HL-60 (cell line): Measurements from ENCODE around the gene ZNF618.

Experiments used
- DNase-seq, 2 experiments: peaks; one replicate each; pipeline ENCODE4 v3.0.0-alpha.2; 2010 to 2020; ENCODE audit warnings: low read depth in 1 of 2, low spot score in 1 of 2
- H3K27ac ChIP-seq: fragments of 250-450 bp; sonication (Bioruptor Pico); replicated peaks from 2 replicates; pipeline ENCODE4 v1.5.1; 2020; ENCODE audit warnings: mild to moderate bottlenecking, moderate library complexity
- H3K27me3 ChIP-seq: fragments of 250-450 bp; sonication (Bioruptor Pico); 2 replicates; pipeline ENCODE4 v1.5.1; 2021; ENCODE audit warnings: mild to moderate bottlenecking, moderate library complexity; ENCODE audit not compliant: insufficient read depth, poor library complexity, severe bottlenecking
- H3K4me3 ChIP-seq: replicated peaks from 2 replicates; pipeline ENCODE4 v1.5.1; 2011; ENCODE audit warnings: mild to moderate bottlenecking, control low read depth, low read length; ENCODE audit not compliant: insufficient read depth
- GABPA ChIP-seq: IDR thresholded peaks from 2 replicates; pipeline ENCODE4 v1.6.1; 2012; ENCODE audit warnings: low read depth
- POLR2AphosphoS5 ChIP-seq: IDR thresholded peaks from 2 replicates; pipeline ENCODE4 v1.6.1; 2012; ENCODE audit warnings: low read depth
- SPI1 ChIP-seq: IDR thresholded peaks from 2 replicates; pipeline ENCODE4 v1.6.1; 2012; ENCODE audit warnings: low read depth, mild to moderate bottlenecking, borderline replicate concordance
- TF ChIP-seq, protein P1 (sequence below): IDR thresholded peaks from 2 replicates; pipeline ENCODE4 v1.6.1; 2012; ENCODE audit warnings: low read depth; ENCODE audit not compliant: insufficient replicate concordance
- TF ChIP-seq, protein P2 (sequence below): IDR thresholded peaks from one replicate; pipeline ENCODE4 v1.5.1; 2011; ENCODE audit warnings: low read length, control low read depth, inconsistent platforms; ENCODE audit not compliant: insufficient read depth

Gene ZNF618

DNA sequence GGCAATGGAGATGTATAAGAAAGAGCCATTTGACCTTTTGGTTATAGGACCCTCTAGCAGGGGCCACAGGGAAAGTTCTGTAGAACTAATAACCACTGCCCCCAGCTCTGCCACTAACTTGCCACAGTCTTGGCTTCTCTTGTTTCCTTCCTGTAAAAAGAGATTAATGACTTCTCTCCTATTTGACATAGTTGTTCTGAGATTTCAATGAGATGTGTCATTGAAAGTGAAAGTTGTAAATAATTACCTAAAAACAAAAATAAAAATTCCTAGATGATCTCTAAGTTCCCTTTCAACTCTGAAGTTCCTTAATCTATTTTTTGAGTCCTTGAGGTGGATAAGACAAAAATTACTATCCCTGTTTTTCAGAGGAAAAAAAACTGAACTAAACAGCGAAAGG lies 224.4 kb downstream of the ZNF618 start:
- Histone ChIP-seq H3K4me3 (no peak overlapping the region), H3K27me3 (peaks cover 13% of the 10 kb centered on the region), H3K27ac (no peak overlapping the region)
- DNase-seq, result no peak
- TF ChIP-seq POLR2AphosphoS5 (no peak), GABPA (no peak), SPI1 (no peak)
- TF ChIP-seq, protein P1, sequence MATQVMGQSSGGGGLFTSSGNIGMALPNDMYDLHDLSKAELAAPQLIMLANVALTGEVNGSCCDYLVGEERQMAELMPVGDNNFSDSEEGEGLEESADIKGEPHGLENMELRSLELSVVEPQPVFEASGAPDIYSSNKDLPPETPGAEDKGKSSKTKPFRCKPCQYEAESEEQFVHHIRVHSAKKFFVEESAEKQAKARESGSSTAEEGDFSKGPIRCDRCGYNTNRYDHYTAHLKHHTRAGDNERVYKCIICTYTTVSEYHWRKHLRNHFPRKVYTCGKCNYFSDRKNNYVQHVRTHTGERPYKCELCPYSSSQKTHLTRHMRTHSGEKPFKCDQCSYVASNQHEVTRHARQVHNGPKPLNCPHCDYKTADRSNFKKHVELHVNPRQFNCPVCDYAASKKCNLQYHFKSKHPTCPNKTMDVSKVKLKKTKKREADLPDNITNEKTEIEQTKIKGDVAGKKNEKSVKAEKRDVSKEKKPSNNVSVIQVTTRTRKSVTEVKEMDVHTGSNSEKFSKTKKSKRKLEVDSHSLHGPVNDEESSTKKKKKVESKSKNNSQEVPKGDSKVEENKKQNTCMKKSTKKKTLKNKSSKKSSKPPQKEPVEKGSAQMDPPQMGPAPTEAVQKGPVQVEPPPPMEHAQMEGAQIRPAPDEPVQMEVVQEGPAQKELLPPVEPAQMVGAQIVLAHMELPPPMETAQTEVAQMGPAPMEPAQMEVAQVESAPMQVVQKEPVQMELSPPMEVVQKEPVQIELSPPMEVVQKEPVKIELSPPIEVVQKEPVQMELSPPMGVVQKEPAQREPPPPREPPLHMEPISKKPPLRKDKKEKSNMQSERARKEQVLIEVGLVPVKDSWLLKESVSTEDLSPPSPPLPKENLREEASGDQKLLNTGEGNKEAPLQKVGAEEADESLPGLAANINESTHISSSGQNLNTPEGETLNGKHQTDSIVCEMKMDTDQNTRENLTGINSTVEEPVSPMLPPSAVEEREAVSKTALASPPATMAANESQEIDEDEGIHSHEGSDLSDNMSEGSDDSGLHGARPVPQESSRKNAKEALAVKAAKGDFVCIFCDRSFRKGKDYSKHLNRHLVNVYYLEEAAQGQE, result no peak
- TF ChIP-seq, protein P2, sequence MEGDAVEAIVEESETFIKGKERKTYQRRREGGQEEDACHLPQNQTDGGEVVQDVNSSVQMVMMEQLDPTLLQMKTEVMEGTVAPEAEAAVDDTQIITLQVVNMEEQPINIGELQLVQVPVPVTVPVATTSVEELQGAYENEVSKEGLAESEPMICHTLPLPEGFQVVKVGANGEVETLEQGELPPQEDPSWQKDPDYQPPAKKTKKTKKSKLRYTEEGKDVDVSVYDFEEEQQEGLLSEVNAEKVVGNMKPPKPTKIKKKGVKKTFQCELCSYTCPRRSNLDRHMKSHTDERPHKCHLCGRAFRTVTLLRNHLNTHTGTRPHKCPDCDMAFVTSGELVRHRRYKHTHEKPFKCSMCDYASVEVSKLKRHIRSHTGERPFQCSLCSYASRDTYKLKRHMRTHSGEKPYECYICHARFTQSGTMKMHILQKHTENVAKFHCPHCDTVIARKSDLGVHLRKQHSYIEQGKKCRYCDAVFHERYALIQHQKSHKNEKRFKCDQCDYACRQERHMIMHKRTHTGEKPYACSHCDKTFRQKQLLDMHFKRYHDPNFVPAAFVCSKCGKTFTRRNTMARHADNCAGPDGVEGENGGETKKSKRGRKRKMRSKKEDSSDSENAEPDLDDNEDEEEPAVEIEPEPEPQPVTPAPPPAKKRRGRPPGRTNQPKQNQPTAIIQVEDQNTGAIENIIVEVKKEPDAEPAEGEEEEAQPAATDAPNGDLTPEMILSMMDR, result no peak

DNA sequence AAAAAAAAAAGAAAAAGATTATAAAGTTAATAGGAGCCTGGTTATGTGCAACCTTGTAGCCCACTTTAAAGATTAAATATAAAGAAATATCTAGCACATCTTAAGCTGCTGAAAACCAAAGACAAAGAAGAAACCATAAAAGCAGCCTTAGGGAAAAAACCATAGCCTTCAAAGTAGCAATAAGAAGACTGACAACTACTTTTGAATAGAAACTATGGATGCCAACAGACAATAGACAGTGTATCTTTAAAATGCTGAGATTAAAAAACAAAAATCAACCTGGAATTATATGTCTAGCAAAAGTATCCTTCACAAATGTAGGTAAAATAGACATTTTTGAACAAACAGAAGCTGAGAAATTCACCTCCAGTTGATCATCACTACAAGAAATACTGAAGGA lies 226.4 kb downstream of the ZNF618 start:
- TF ChIP-seq, protein P1, result no peak
- TF ChIP-seq, protein P2, result no peak
- TF ChIP-seq GABPA (no peak), POLR2AphosphoS5 (no peak), SPI1 (no peak)
- Histone ChIP-seq H3K27ac (no peak overlapping the region), H3K4me3 (no peak overlapping the region), H3K27me3 (peaks cover 10% of the 10 kb centered on the region)
- no peak for DNase-seq

DNA sequence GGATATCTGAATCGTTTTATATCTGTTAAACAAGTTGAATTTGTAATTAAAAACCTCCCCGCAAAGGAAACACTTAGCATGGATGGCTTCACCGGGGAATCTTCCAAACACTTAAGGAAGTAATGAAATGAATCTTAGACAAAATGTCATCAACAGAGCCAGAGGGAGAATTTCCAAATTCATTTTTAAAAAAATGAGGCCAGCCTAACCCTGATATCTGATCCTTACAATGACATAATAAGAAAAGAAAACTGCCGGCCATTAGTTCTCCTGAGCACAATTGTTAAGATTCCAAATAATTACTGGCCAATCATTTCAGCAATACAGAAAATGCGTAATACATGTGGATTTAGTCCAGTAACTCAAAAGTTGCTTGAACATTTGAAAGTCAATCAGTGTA lies 229.1 kb downstream of the ZNF618 start:
- Histone ChIP-seq H3K27me3 (peaks cover 5% of the 10 kb centered on the region), H3K27ac (no peak overlapping the region), H3K4me3 (no peak overlapping the region)
- TF ChIP-seq, protein P2, result no peak
- TF ChIP-seq POLR2AphosphoS5 (no peak), GABPA (no peak), SPI1 (no peak)
- TF ChIP-seq, protein P1, result no peak
- no peak for DNase-seq
